Measurements from ENCODE around the gene MRPS2. TPM values are rescaled to one million over a fixed set of nuclear protein-coding genes. Genes with fewer than 3 reads are reported as not detected.

MRPS2 gene
- total and polyA plus RNA-seq, 9 of the 15 experiments (the other 6 are each of a cell fraction or from before 2014, with no cell fraction given) = 8.0 to 167 (median 81.3) TPM

- WGBS (ENCODE audit: insufficient coverage, low coverage, missing lambda C conversion rate) = 56% methylated on average over 26 of the region's 31 CpGs
- ChIA-PET CTCF (ENCODE audit: low intra/inter-chr PET ratio) (no interaction called here), POLR2A (interaction anchor here (0.6 to 1.5 kb wide), 2 partner anchors 10 to 730 kb away, joined by 3 to 9 read pairs; no protein-coding TSS in a partner anchor)
- Histone ChIP-seq H3K4me1 (replicated peaks in 1 of 2; ENCODE audit: control insufficient read depth in 2 of 2, insufficient read depth in 2 of 2, low read length in 2 of 2) (peaks cover 22% of the 10 kb centered on the region in 2 experiments), H2AFZ (ENCODE audit: low read depth, low read length) (no peak overlapping the region), H3K4me3 (no peak overlapping the region), H3K9ac (ENCODE audit: insufficient read depth in 1 of 2, low read depth in 2 of 2, low read length in 2 of 2) (no peak overlapping the region), H3K27me3 (ENCODE audit: control insufficient read depth in 2 of 2, insufficient read depth in 2 of 2, low read length in 2 of 2) (0 out of 5 replicates have a peak, but pooled peaks cover 0 to 2% of the 10 kb centered on the region in 2 experiments), H3K9me3 (replicated peaks; ENCODE audit: control insufficient read depth, insufficient read depth, low read depth, low read length) (no peaks in the 10 kb centered on the region), H3K9me1 (ENCODE audit: control insufficient read depth, insufficient read depth, low read length) (no peaks in the 10 kb centered on the region), H3K4me2 (ENCODE audit: insufficient read depth, low read length) (no peak overlapping the region), H3K36me3 (ENCODE audit: control insufficient read depth, insufficient read depth, low read length) (no peaks in the 10 kb centered on the region), H4K20me1 (replicated peaks; ENCODE audit: control insufficient read depth, insufficient read depth, low read length) (no peaks in the 10 kb centered on the region), H3K27ac (ENCODE audit: extremely low read depth, low read depth, low read length) (no peak overlapping the region), H3K79me2 (ENCODE audit: control insufficient read depth, insufficient read depth, low read length) (no peaks in the 10 kb centered on the region)
- DNase-seq (ENCODE audit: extremely low read depth in 1 of 4, low spot score in 3 of 4) (no peak), FAIRE-seq (no peak), ATAC-seq (no peak)
- intact Hi-C loops (cut with micrococcal nuclease) = no loop called here
- in situ Hi-C loops (cut with MboI) = no loop called here
- BruUV-seq (replicated peaks) = no TSS peak
- TF ChIP-seq TFE3 (CRISPR knock-in tag; IDR thresholded peaks at IDR 0.05) (no peak), NBN (IDR thresholded peaks at IDR 0.05; ENCODE audit: low read depth) (no peak), ZNF518B (CRISPR knock-in tag; IDR thresholded peaks at IDR 0.05) (no peak), JUND (IDR thresholded peaks at IDR 0.05; ENCODE audit: borderline replicate concordance, low read depth, low read length) (no peak), JUND (tag; IDR thresholded peaks at IDR 0.05; ENCODE audit: borderline replicate concordance, low read depth, low read length) (no peak), MAFG (tag; conservative IDR thresholded peaks at IDR 0.05) (no peak), NFXL1 (CRISPR knock-in tag; IDR thresholded peaks at IDR 0.05) (no peak), BRF1 (IDR thresholded peaks at IDR 0.05; ENCODE audit: borderline replicate concordance, extremely low read depth, insufficient read length) (no peak), XRCC5 (IDR thresholded peaks at IDR 0.05; ENCODE audit: low read depth, low read length) (no peak), CCAR2 (IDR thresholded peaks at IDR 0.05; ENCODE audit: low read depth, low read length) (no peak), POLR2AphosphoS2 (IDR thresholded peaks at IDR 0.05; ENCODE audit: low read length) (no peak), NCOA4 (IDR thresholded peaks at IDR 0.05; ENCODE audit: partially characterized antibody) (no peak), ZEB2 (IDR thresholded peaks at IDR 0.05) (no peak)
Measured at GRCh38 chr9:135515083-135515951, 14.8 kb downstream of the MRPS2 start.
